Stimulated activated CD8-positive, alpha-beta memory T cell treated with anti-CD3 and anti-CD28 coated beads, Interleukin-12 subunit alpha, Interleukin-12 subunit beta, amount 100 ng/mL, for 24 hours (primary cell): Measurements from ENCODE around the gene WDR27.
"Not testable (repeated sequence)": the region's sequence is repeated elsewhere in the genome, so short reads cannot be mapped to it uniquely, and the experiment has no call there.

Source experiments
- DNase-seq: peaks from one replicate; pipeline ENCODE4 v3.0.0-alpha.2; 2020; ENCODE audit errors: extremely low read depth

WDR27 gene

GRCh38 chr6:169601129-169601528, 100.7 kb downstream of the WDR27 start:
- DNase-seq, result not testable (repeated sequence)

GRCh38 chr6:169592558-169592957, 109.3 kb downstream of the WDR27 start:
- DNase-seq, result no peak

GRCh38 chr6:169591616-169592015, 110.2 kb downstream of the WDR27 start:
- DNase-seq, result no peak

GRCh38 chr6:169590376-169590939, 111.4 kb downstream of the WDR27 start:
- DNase-seq, result no peak

GRCh38 chr6:169589699-169590257, 112.1 kb downstream of the WDR27 start:
- no peak for DNase-seq

GRCh38 chr6:169589293-169589692, 112.5 kb downstream of the WDR27 start:
- no peak for DNase-seq

GRCh38 chr6:169587975-169588374, 113.9 kb downstream of the WDR27 start:
- DNase-seq, result no peak

- DNase-seq, result no peak
Measured at GRCh38 chr6:169583886-169584541, 117.8 kb downstream of the WDR27 start.

GRCh38 chr6:169579407-169580111, 122.3 kb downstream of the WDR27 start:
- no peak for DNase-seq

- DNase-seq, result no peak
Measured at GRCh38 chr6:169577974-169578373, 123.9 kb downstream of the WDR27 start.

GRCh38 chr6:169577236-169577635, 124.6 kb downstream of the WDR27 start:
- no peak for DNase-seq

GRCh38 chr6:169575821-169576220, 126.0 kb downstream of the WDR27 start:
- no peak for DNase-seq

GRCh38 chr6:169575365-169575764, 126.5 kb downstream of the WDR27 start:
- DNase-seq, result no peak

- no peak for DNase-seq
Measured at GRCh38 chr6:169574420-169574819, 127.4 kb downstream of the WDR27 start.

- no peak for DNase-seq
Measured at GRCh38 chr6:169573883-169574282, 127.9 kb downstream of the WDR27 start.

- no peak for DNase-seq
Measured at GRCh38 chr6:169571123-169571962, 130.5 kb downstream of the WDR27 start.

- DNase-seq, result no peak
Measured at GRCh38 chr6:169568314-169569087, 133.3 kb downstream of the WDR27 start.

- DNase-seq, result no peak
Measured at GRCh38 chr6:169567819-169568218, 134.0 kb downstream of the WDR27 start.

- no peak for DNase-seq
Measured at GRCh38 chr6:169566961-169567750, 134.7 kb downstream of the WDR27 start.

GRCh38 chr6:169566319-169566718, 135.5 kb downstream of the WDR27 start:
- DNase-seq, result no peak
